Measurements from ENCODE around the gene HSD11B1L.

HSD11B1L gene

GRCh38 chr19:5654931-5655330, 25.9 kb upstream of the HSD11B1L start:
- TF ChIP-seq CTCF (conservative IDR thresholded peaks at IDR 0.05), result no peak
- H3K27ac ChIP-seq, result no peak overlapping the region

- no peak overlapping the region for H3K27ac ChIP-seq
- no peak for TF ChIP-seq CTCF (conservative IDR thresholded peaks at IDR 0.05)
These were observed 25.4 kb upstream of the HSD11B1L start for GRCh38 chr19:5655412-5655811.

GRCh38 chr19:5661483-5661882, 19.3 kb upstream of the HSD11B1L start:
- no peak overlapping the region for H3K27ac ChIP-seq
- TF ChIP-seq CTCF (conservative IDR thresholded peaks at IDR 0.05), result no peak

- no peak for TF ChIP-seq CTCF (conservative IDR thresholded peaks at IDR 0.05)
- no peak overlapping the region for H3K27ac ChIP-seq
These were observed 16.9 kb upstream of the HSD11B1L start for GRCh38 chr19:5663904-5664303.

- no peak for TF ChIP-seq CTCF (conservative IDR thresholded peaks at IDR 0.05)
- H3K27ac ChIP-seq, result no peak overlapping the region
These were observed 16.3 kb upstream of the HSD11B1L start for GRCh38 chr19:5664515-5664914.

GRCh38 chr19:5665781-5666513, 14.9 kb upstream of the HSD11B1L start:
- TF ChIP-seq CTCF (conservative IDR thresholded peaks at IDR 0.05), result peak; percentile 13; the same call in 1 of the 2 replicates
- no peak overlapping the region for H3K27ac ChIP-seq

GRCh38 chr19:5666921-5667610, 13.8 kb upstream of the HSD11B1L start:
- H3K27ac ChIP-seq, result no peak overlapping the region
- no peak for TF ChIP-seq CTCF (conservative IDR thresholded peaks at IDR 0.05)

Data from VCaP (cell line).